PFSK-1 (cell line): ENCODE measurements around the gene USP53.

ENCODE experiments used
- POLR2AphosphoS5 ChIP-seq: IDR thresholded peaks from 2 replicates; pipeline ENCODE4 v1.6.1; 2012; ENCODE audit warnings: low read depth, mild to moderate bottlenecking, control low read depth, low read length, moderate library complexity
- REST ChIP-seq, 2 experiments: IDR thresholded peaks; 2 replicates each; pipeline versions ENCODE4 v1.6.1 to v1.8.0; 2011 to 2012; ENCODE audit warnings: low read depth in 2 of 2, low read length in 2 of 2, control low read depth in 1 of 2, inconsistent platforms in 1 of 2, mild to moderate bottlenecking in 1 of 2, moderate library complexity in 1 of 2; ENCODE audit not compliant: insufficient read depth in 1 of 2

GRCh38 chr4:119165767-119166166, 46.7 kb upstream of the USP53 start:
- TF ChIP-seq REST (IDR thresholded peaks at IDR 0.05; ENCODE audit: insufficient read depth in 1 of 2, low read depth in 2 of 2, low read length in 2 of 2) (no peak), POLR2AphosphoS5 (no peak)
